Smooth muscle cell (in vitro differentiated cells): Measurements from ENCODE around the gene TMEM144. TPM values are rescaled to one million over a fixed set of nuclear protein-coding genes. Genes with fewer than 3 reads are reported as not detected.

ENCODE experiments used
- DNase-seq: peaks from one replicate; lab custom pipeline; 2025; ENCODE audit not compliant: unreplicated experiment; lab: John Stamatoyannopoulos, UW
- H2AFZ ChIP-seq: fragments of 200-600 bp; sonication (generic); 2 replicates; pipeline ENCODE4 v1.6.0; 2016; ENCODE audit warnings: antibody characterized with exemption, low read depth, mild to moderate bottlenecking
- H3F3A ChIP-seq: fragments of 200-600 bp; sonication (generic); 2 replicates; pipeline ENCODE4 v1.6.0; 2017; ENCODE audit warnings: antibody characterized with exemption, low read depth
- H3K27ac ChIP-seq: fragments of 200-600 bp; sonication (generic); 2 replicates; pipeline ENCODE4 v1.5.1; 2016; ENCODE audit warnings: low read depth, mild to moderate bottlenecking
- H3K27me3 ChIP-seq: fragments of 200-600 bp; sonication (generic); 2 replicates; pipeline ENCODE4 v1.6.1; 2016; ENCODE audit warnings: low read depth, mild to moderate bottlenecking
- H3K36me3 ChIP-seq: fragments of 200-600 bp; sonication (generic); 2 replicates; pipeline ENCODE4 v1.5.1; 2016; ENCODE audit warnings: low read depth
- H3K4me1 ChIP-seq: fragments of 200-600 bp; sonication (generic); 2 replicates; pipeline ENCODE4 v1.5.1; 2016; ENCODE audit warnings: low read depth
- H3K4me2 ChIP-seq: fragments of 200-600 bp; sonication (generic); 2 replicates; pipeline ENCODE4 v1.6.0; 2016; ENCODE audit warnings: mild to moderate bottlenecking
- H3K4me3 ChIP-seq: fragments of 200-600 bp; sonication (generic); 2 replicates; pipeline ENCODE4 v1.5.1; 2016; ENCODE audit warnings: mild to moderate bottlenecking
- H3K79me2 ChIP-seq: fragments of 200-600 bp; sonication (generic); 2 replicates; pipeline ENCODE4 v1.6.0; 2016; ENCODE audit warnings: low read depth, mild to moderate bottlenecking
- H3K9ac ChIP-seq: fragments of 200-600 bp; sonication (generic); 2 replicates; pipeline ENCODE4 v1.6.0; 2016; ENCODE audit warnings: low read depth
- H3K9me3 ChIP-seq: fragments of 200-600 bp; sonication (generic); replicated peaks from 2 replicates; pipeline ENCODE4 v1.5.1; 2016; ENCODE audit warnings: low read depth
- H4K20me1 ChIP-seq: fragments of 200-600 bp; sonication (generic); 2 replicates; pipeline ENCODE4 v1.6.0; 2016; ENCODE audit warnings: low read depth
- CTCF ChIP-seq: fragments of 200-600 bp; sonication (generic); IDR thresholded peaks from 2 replicates; pipeline ENCODE4 v1.5.1; 2017; ENCODE audit warnings: borderline replicate concordance, mild to moderate bottlenecking, antibody characterized with exemption; ENCODE audit not compliant: insufficient read depth, poor library complexity, severe bottlenecking
- WGBS: methylation state at CpG from one replicate; pipeline ENCODE4 v1.1.7; 2016; ENCODE audit warnings: low lambda C conversion rate; 5-methylcytosine and 5-hydroxymethylcytosine counted together
- polyA plus RNA-seq: library from polyadenylated mRNA; unstranded; fragments of >200 nt; fragmentation: Nextera tagmentation; extraction: Ambion mirVana; gene quantifications from 2 replicates; pipeline ENCODE4 v1.2.1, GENCODE V29; 2016
- total RNA-seq: library from RNA; depleted of rRNA; stranded (reverse); fragments of >200 nt; gene quantifications from 2 replicates; pipeline ENCODE4 v1.2.3, GENCODE V29; 2014

The TMEM144 gene
- total and polyA plus RNA-seq, 2 experiments from 2014 or later = 0.48 to 4.4 TPM

DNA sequence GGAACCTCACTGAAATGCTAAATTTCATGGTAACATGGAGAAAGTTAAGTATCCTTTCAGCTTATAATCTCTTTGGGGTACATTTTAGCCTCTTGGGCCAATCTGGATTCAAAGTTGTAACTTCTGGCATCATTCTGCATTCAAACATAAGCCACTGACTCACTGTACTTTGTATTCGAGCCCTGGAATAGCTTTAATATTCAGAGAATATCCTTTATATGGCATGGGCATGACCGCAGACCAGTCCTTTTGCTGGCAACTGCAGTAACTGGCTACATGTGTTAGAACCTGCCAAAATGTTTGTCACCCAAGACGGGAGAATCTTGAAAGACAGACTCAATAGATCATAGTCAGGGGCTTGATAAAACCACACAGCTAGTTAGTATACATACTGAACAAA is 40.8 kb upstream of the TMEM144 start:
- H3K79me2 ChIP-seq = peaks cover 57% of the 10 kb centered on the region
- 74% methylated on average over 3 of the region's 3 CpGs for WGBS
- H3K27ac ChIP-seq = peak overlapping the region; percentile 9

DNA sequence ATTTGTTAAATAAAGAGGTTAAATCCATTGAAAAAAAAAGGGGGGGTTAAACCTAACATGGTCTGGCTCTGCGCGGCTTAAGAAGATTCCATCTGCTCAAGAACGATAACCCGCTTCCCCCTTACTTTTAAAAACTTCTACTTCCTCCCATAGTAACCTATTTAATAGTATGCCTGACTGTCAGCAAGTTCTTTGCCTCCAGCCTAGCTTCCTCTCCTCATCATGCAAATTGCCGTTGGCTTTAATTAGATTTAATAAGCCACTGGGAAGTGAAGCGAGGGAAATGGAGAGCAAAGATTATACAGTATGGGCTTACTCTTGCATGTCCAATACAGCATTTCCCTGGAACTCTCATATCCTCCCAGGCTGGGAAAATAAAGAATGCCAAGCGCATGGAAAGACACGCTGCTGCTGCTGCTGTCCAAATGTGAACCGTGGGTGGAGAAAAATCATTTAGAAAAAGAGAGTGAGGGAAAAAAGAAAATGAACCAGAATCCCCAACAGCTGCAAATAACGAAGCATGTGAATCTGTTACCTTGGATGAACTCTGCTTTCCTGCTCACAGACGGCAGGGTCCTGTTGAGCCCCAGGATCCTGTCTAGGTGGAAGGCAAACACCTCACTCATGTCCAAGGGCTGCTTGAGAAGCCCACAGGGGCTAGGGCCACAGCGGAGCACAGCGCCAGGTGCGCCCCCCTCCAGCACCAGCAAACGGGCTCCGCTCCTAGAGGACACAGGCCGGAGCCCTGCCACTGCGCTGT is 40.2 kb upstream of the TMEM144 start:
- no peak for DNase-seq
- Histone ChIP-seq H3K4me2 (peak overlapping the region; percentile 86), H3K9ac (no peak overlapping the region), H3K9me3 (no peaks in the 10 kb centered on the region), H3K36me3 (no peaks in the 10 kb centered on the region), H4K20me1 (no peaks in the 10 kb centered on the region), H3K4me3 (peak overlapping the region; percentile 51), H3K27ac (peak overlapping the region; percentile 9), H3F3A (no peaks in the 10 kb centered on the region), H2AFZ (no peak overlapping the region), H3K79me2 (peaks cover 53% of the 10 kb centered on the region), H3K4me1 (peaks cover 3% of the 10 kb centered on the region), H3K27me3 (no peaks in the 10 kb centered on the region)
- 75% methylated on average over 18 of the region's 18 CpGs for WGBS
- no peak for TF ChIP-seq CTCF

More for the DNA sequence above, 40.8 kb upstream of the TMEM144 start:
- H3K4me1 ChIP-seq = peaks cover 3% of the 10 kb centered on the region
- H3K9ac ChIP-seq = no peak overlapping the region
- no peaks in the 10 kb centered on the region for H4K20me1 ChIP-seq
- H3K4me2 ChIP-seq = peak overlapping the region; percentile 86
- peak overlapping the region; percentile 51 for H3K4me3 ChIP-seq
- no peaks in the 10 kb centered on the region for H3K27me3 ChIP-seq
- no peaks in the 10 kb centered on the region for H3K36me3 ChIP-seq
- no peaks in the 10 kb centered on the region for H3F3A ChIP-seq
- no peak overlapping the region for H2AFZ ChIP-seq
- DNase-seq = no peak
- no peak for TF ChIP-seq CTCF
- no peaks in the 10 kb centered on the region for H3K9me3 ChIP-seq

- peak; percentile 57 for TF ChIP-seq CTCF
- H4K20me1 ChIP-seq = no peaks in the 10 kb centered on the region
- H3K9me3 ChIP-seq = no peaks in the 10 kb centered on the region
- no peaks in the 10 kb centered on the region for H3K27me3 ChIP-seq
- WGBS = 82% methylated on average over 42 of the region's 42 CpGs
- peaks cover 5% of the 10 kb centered on the region for H3K4me1 ChIP-seq
- peak overlapping the region; percentile 62 for H3K27ac ChIP-seq
- peak overlapping the region; percentile 86 for H3K4me2 ChIP-seq
- peak overlapping the region; percentile 5 for H2AFZ ChIP-seq
- H3K79me2 ChIP-seq = peaks cover 44% of the 10 kb centered on the region
- no peaks in the 10 kb centered on the region for H3F3A ChIP-seq
- H3K9ac ChIP-seq = no peak overlapping the region
- H3K36me3 ChIP-seq = no peaks in the 10 kb centered on the region
- H3K4me3 ChIP-seq = peak overlapping the region; percentile 51
- DNase-seq = no peak
Observed at GRCh38 chr4:158170691-158171561, 39.4 kb upstream of the TMEM144 start.
